DOHH2 (cell line): Measurements from ENCODE around the gene PRKCE.

ENCODE experiments used
- H3F3A ChIP-seq: fragments of 200-600 bp; sonication (generic), shearing (Covaris generic); 2 replicates; pipeline ENCODE4 v1.6.0; 2016; ENCODE audit warnings: antibody characterized with exemption, mild to moderate bottlenecking; ENCODE audit not compliant: control insufficient read depth, insufficient read depth
- H3K27ac ChIP-seq: fragments of 200-600 bp; sonication (generic); 2 replicates; pipeline ENCODE4 v1.5.1; 2014; ENCODE audit warnings: low read depth, mild to moderate bottlenecking, low read length, moderate library complexity
- H3K27me3 ChIP-seq: fragments of 200-600 bp; sonication (generic); 2 replicates; pipeline ENCODE4 v1.6.1; 2014; ENCODE audit warnings: mild to moderate bottlenecking, low read length, mixed read lengths; ENCODE audit not compliant: control insufficient read depth
- H3K36me3 ChIP-seq: fragments of 200-600 bp; sonication (generic); 2 replicates; pipeline ENCODE4 v1.6.1; 2014; ENCODE audit warnings: mild to moderate bottlenecking, low read length, moderate library complexity, mixed read lengths; ENCODE audit not compliant: control insufficient read depth
- H3K4me1 ChIP-seq: fragments of 200-600 bp; sonication (generic); 2 replicates; pipeline ENCODE4 v1.6.1; 2014; ENCODE audit warnings: mild to moderate bottlenecking, low read length, mixed read lengths; ENCODE audit not compliant: control insufficient read depth
- H3K4me2 ChIP-seq: fragments of 200-600 bp; sonication (generic); 2 replicates; pipeline ENCODE4 v1.6.0; 2014; ENCODE audit warnings: mild to moderate bottlenecking, low read length, moderate library complexity
- H3K4me3 ChIP-seq: fragments of 200-600 bp; sonication (generic); 2 replicates; pipeline ENCODE4 v1.5.1; 2014; ENCODE audit warnings: mild to moderate bottlenecking, low read length, mixed read lengths
- H3K79me2 ChIP-seq: fragments of 200-600 bp; sonication (generic); 2 replicates; pipeline ENCODE4 v1.6.1; 2014; ENCODE audit warnings: mild to moderate bottlenecking, low read length, mixed read lengths; ENCODE audit not compliant: control insufficient read depth
- H3K9me2 ChIP-seq: fragments of 200-600 bp; sonication (generic); replicated peaks from 2 replicates; pipeline ENCODE4 v1.6.1; 2014; ENCODE audit warnings: mild to moderate bottlenecking, low read length, mixed read lengths; ENCODE audit not compliant: control insufficient read depth
- H3K9me3 ChIP-seq: fragments of 200-600 bp; sonication (generic); 2 replicates; pipeline ENCODE4 v1.6.1; 2014; ENCODE audit warnings: antibody characterized with exemption, low read length, mixed read lengths; ENCODE audit not compliant: control insufficient read depth, insufficient read depth
- H4K20me1 ChIP-seq: fragments of 200-600 bp; sonication (generic); 2 replicates; pipeline ENCODE4 v1.6.0; 2014; ENCODE audit warnings: low read depth, mild to moderate bottlenecking, antibody characterized with exemption, low read length, moderate library complexity; ENCODE audit not compliant: control insufficient read depth, insufficient read depth
- EZH2phosphoT487 ChIP-seq: fragments of 200-600 bp; sonication (generic); IDR thresholded peaks from 2 replicates; pipeline ENCODE4 v1.6.1; 2017; ENCODE audit warnings: borderline replicate concordance, mild to moderate bottlenecking, antibody characterized with exemption, low read length, moderate library complexity, mixed read lengths
- TF ChIP-seq, protein P1 (sequence below): fragments of 200-600 bp; sonication (generic); IDR thresholded peaks from one replicate; pipeline ENCODE4 v1.5.1; 2014; ENCODE audit warnings: antibody characterized with exemption, mild to moderate bottlenecking, low read depth, low read length; ENCODE audit not compliant: poor library complexity, severe bottlenecking

The PRKCE gene

GRCh38 chr2:46134531-46135227, 483.2 kb downstream of the PRKCE start:
- Histone ChIP-seq H3K4me2 (no peak overlapping the region), H4K20me1 (no peaks in the 10 kb centered on the region)

GRCh38 chr2:46135228-46135855, 483.9 kb downstream of the PRKCE start:
- Histone ChIP-seq H3K36me3 (no peaks in the 10 kb centered on the region), H3K27ac (no peak overlapping the region), H3K4me1 (no peaks in the 10 kb centered on the region), H3F3A (no peaks in the 10 kb centered on the region), H3K79me2 (no peaks in the 10 kb centered on the region), H4K20me1 (no peaks in the 10 kb centered on the region), H3K27me3 (no peaks in the 10 kb centered on the region), H3K4me3 (no peak overlapping the region), H3K4me2 (no peak overlapping the region), H3K9me2 (no peaks in the 10 kb centered on the region), H3K9me3 (no peaks in the 10 kb centered on the region)
- TF ChIP-seq, protein P1, sequence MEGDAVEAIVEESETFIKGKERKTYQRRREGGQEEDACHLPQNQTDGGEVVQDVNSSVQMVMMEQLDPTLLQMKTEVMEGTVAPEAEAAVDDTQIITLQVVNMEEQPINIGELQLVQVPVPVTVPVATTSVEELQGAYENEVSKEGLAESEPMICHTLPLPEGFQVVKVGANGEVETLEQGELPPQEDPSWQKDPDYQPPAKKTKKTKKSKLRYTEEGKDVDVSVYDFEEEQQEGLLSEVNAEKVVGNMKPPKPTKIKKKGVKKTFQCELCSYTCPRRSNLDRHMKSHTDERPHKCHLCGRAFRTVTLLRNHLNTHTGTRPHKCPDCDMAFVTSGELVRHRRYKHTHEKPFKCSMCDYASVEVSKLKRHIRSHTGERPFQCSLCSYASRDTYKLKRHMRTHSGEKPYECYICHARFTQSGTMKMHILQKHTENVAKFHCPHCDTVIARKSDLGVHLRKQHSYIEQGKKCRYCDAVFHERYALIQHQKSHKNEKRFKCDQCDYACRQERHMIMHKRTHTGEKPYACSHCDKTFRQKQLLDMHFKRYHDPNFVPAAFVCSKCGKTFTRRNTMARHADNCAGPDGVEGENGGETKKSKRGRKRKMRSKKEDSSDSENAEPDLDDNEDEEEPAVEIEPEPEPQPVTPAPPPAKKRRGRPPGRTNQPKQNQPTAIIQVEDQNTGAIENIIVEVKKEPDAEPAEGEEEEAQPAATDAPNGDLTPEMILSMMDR, result no peak
- TF ChIP-seq EZH2phosphoT487, result no peak

More at GRCh38 chr2:46134531-46135227, 483.2 kb downstream of the PRKCE start:
- no peaks in the 10 kb centered on the region for H3F3A ChIP-seq
- H3K27ac ChIP-seq, result no peak overlapping the region
- H3K9me2 ChIP-seq, result no peaks in the 10 kb centered on the region
- TF ChIP-seq, protein P1, result no peak
- TF ChIP-seq EZH2phosphoT487, result no peak
- no peak overlapping the region for H3K4me3 ChIP-seq
- H3K36me3 ChIP-seq, result no peaks in the 10 kb centered on the region
- no peaks in the 10 kb centered on the region for H3K4me1 ChIP-seq
- no peaks in the 10 kb centered on the region for H3K79me2 ChIP-seq
- no peaks in the 10 kb centered on the region for H3K27me3 ChIP-seq
- no peaks in the 10 kb centered on the region for H3K9me3 ChIP-seq

DNA sequence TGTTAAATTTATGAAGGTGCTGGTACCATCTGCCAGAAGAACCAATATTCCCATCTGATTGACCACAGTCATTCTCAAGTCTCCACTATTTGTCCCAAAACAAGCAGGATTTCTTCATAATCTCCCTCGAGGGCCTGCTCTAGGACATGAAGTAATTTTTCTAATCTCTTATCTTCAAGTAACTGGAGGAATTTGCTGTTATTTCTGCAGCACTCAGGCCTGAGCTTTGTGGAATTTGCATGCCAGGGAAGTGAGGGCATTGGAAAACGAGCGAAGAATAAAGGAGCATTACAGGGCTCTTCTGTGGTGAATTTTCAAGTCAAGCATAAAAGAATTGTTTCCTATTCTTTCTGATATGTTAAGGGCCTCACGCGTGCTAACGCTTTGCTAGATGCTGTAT, 484.5 kb downstream of the PRKCE start:
- H3K36me3 ChIP-seq, result no peaks in the 10 kb centered on the region
- H3K9me3 ChIP-seq, result no peaks in the 10 kb centered on the region
- H3K79me2 ChIP-seq, result no peaks in the 10 kb centered on the region
- no peaks in the 10 kb centered on the region for H3F3A ChIP-seq
- no peak for TF ChIP-seq EZH2phosphoT487
- TF ChIP-seq, protein P1, result no peak
- no peak overlapping the region for H3K4me3 ChIP-seq
- no peak overlapping the region for H3K27ac ChIP-seq
- no peaks in the 10 kb centered on the region for H3K4me1 ChIP-seq
- H3K9me2 ChIP-seq, result no peaks in the 10 kb centered on the region
- H3K27me3 ChIP-seq, result no peaks in the 10 kb centered on the region
- H3K4me2 ChIP-seq, result no peak overlapping the region
- no peaks in the 10 kb centered on the region for H4K20me1 ChIP-seq
